Measurements from ENCODE around the gene FBXO22. TPM values are rescaled to one million over a fixed set of nuclear protein-coding genes. Genes with fewer than 3 reads are reported as not detected.

Gene FBXO22
- polyA plus RNA-seq, 1 donor (not counting 4 experiments of a cell fraction or from before 2014, with no cell fraction given): 68.5 TPM

DNA sequence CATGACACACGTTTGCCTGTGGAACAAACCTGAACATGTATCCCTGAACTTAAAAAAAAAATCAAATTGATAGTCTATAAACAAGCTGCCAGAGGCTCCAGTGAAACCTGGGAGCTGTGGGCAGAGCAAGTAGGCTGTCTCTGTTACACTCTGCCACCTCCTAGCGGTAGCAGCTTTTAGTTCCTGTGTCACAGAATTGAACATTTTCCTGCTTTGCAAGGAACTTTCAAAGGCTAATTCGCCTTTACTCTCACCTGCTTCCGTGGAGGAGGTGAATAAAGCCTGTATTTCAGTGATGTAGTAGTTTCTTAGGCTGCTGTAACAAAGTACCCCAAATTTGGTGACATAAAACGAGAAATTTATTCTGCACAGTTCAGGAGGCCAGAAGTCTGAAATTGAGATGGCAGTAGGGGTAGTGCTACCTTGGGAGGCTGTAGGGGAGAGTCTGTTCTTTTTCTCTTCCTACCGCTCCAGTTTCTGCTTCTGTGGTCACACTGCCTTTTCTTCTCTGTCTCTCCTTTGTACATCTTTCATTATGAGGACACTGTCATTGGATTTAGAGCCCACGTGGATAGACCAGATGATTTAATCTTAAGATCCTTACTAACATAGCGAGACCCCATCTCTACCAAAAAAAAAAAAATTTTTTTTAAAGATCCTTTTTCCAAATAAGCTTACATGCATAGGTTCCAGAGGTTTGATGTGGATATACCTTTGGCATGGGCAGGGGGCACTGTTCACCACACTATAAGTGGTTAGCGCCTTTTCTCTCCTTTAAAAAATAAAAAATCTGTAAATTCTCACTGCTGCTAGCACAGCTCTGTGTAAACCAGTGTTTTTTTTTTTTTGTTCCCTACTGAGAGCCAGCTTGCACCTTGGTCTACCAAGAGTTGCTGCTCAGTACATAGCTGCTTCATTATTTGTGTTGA, 25.3 kb downstream of the FBXO22 start:
- H4K20me1 ChIP-seq (ENCODE audit: control insufficient read depth, extremely low read depth, insufficient read depth, low read length): peaks cover 3% of the 10 kb centered on the region
- dilution Hi-C loops (cut with MboI; ENCODE audit: extremely low pct_ligation_motif_present, low sequenced_read_pairs): no loop called here

GRCh38 chr15:75929799-75930565, 26.3 kb downstream of the FBXO22 start:
- DNase-seq (ENCODE audit: low read depth, low spot score): no peak
- Histone ChIP-seq H3K4me1 (ENCODE audit: control insufficient read depth, extremely low read depth, insufficient read depth, low read length) (no peaks in the 10 kb centered on the region), H3K4me2 (ENCODE audit: control insufficient read depth, extremely low read depth, insufficient read depth, low read depth, low read length) (no peak overlapping the region), H3K9me1 (ENCODE audit: control insufficient read depth, extremely low read depth, insufficient read depth, low read length) (peaks cover 8% of the 10 kb centered on the region), H3K9ac (ENCODE audit: control insufficient read depth, extremely low read depth, insufficient read depth, low read length) (no peak overlapping the region), H3K36me3 (ENCODE audit: control insufficient read depth in 2 of 2, extremely low read depth in 1 of 2, insufficient read depth in 2 of 2, low read length in 2 of 2) (peaks cover 10 to 26% of the 10 kb centered on the region in 2 experiments), H3K27ac (ENCODE audit: control insufficient read depth, insufficient read depth, low read length) (no peak overlapping the region), H3K79me2 (ENCODE audit: control insufficient read depth, insufficient read depth, low read length) (peaks cover 39% of the 10 kb centered on the region), H3K27me3 (ENCODE audit: control insufficient read depth, extremely low read depth, insufficient read depth, low read length) (no peaks in the 10 kb centered on the region), H4K20me1 (ENCODE audit: control insufficient read depth, extremely low read depth, insufficient read depth, low read length) (peaks cover 3% of the 10 kb centered on the region), H2AFZ (ENCODE audit: control insufficient read depth, low read length) (no peak overlapping the region), H3K4me3 (ENCODE audit: control insufficient read depth in 2 of 3, extremely low read depth in 1 of 3, insufficient read depth in 2 of 3, low read depth in 1 of 3, low read length in 3 of 3) (no peak overlapping the region), H3K9me3 (ENCODE audit: control insufficient read depth, low read depth, low read length) (no peaks in the 10 kb centered on the region)
- no peak for FAIRE-seq
- TF ChIP-seq, protein P1, sequence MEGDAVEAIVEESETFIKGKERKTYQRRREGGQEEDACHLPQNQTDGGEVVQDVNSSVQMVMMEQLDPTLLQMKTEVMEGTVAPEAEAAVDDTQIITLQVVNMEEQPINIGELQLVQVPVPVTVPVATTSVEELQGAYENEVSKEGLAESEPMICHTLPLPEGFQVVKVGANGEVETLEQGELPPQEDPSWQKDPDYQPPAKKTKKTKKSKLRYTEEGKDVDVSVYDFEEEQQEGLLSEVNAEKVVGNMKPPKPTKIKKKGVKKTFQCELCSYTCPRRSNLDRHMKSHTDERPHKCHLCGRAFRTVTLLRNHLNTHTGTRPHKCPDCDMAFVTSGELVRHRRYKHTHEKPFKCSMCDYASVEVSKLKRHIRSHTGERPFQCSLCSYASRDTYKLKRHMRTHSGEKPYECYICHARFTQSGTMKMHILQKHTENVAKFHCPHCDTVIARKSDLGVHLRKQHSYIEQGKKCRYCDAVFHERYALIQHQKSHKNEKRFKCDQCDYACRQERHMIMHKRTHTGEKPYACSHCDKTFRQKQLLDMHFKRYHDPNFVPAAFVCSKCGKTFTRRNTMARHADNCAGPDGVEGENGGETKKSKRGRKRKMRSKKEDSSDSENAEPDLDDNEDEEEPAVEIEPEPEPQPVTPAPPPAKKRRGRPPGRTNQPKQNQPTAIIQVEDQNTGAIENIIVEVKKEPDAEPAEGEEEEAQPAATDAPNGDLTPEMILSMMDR (optimal IDR thresholded peaks at IDR 0.05 in 1 of 3, IDR thresholded peaks at IDR 0.05 in 1 of 3, conservative IDR thresholded peaks at IDR 0.05 in 1 of 3; ENCODE audit: extremely low read depth in 1 of 3, insufficient read depth in 2 of 3, low read length in 3 of 3): no peak
- no peak for TF ChIP-seq EZH2 (IDR thresholded peaks at IDR 0.05; ENCODE audit: low read length)
- dilution Hi-C loops (cut with MboI; ENCODE audit: extremely low pct_ligation_motif_present, low sequenced_read_pairs): no loop called here

More for the DNA sequence above, 25.3 kb downstream of the FBXO22 start:
- Histone ChIP-seq H3K9me3 (ENCODE audit: control insufficient read depth, low read depth, low read length) (no peaks in the 10 kb centered on the region), H3K4me2 (ENCODE audit: control insufficient read depth, extremely low read depth, insufficient read depth, low read depth, low read length) (no peak overlapping the region), H3K9me1 (ENCODE audit: control insufficient read depth, extremely low read depth, insufficient read depth, low read length) (peaks cover 8% of the 10 kb centered on the region), H3K27ac (ENCODE audit: control insufficient read depth, insufficient read depth, low read length) (no peak overlapping the region), H2AFZ (ENCODE audit: control insufficient read depth, low read length) (no peak overlapping the region), H3K27me3 (ENCODE audit: control insufficient read depth, extremely low read depth, insufficient read depth, low read length) (no peaks in the 10 kb centered on the region), H3K9ac (ENCODE audit: control insufficient read depth, extremely low read depth, insufficient read depth, low read length) (no peak overlapping the region), H3K4me3 (ENCODE audit: control insufficient read depth in 2 of 3, extremely low read depth in 1 of 3, insufficient read depth in 2 of 3, low read depth in 1 of 3, low read length in 3 of 3) (no peak overlapping the region), H3K36me3 (ENCODE audit: control insufficient read depth in 2 of 2, extremely low read depth in 1 of 2, insufficient read depth in 2 of 2, low read length in 2 of 2) (peaks cover 7 to 22% of the 10 kb centered on the region in 2 experiments), H3K79me2 (ENCODE audit: control insufficient read depth, insufficient read depth, low read length) (peaks cover 47% of the 10 kb centered on the region), H3K4me1 (ENCODE audit: control insufficient read depth, extremely low read depth, insufficient read depth, low read length) (peaks cover 7% of the 10 kb centered on the region)
- DNase-seq (ENCODE audit: low read depth, low spot score) (no peak), FAIRE-seq (peak; percentile 17)
- TF ChIP-seq, protein P1 (optimal IDR thresholded peaks at IDR 0.05 in 1 of 3, IDR thresholded peaks at IDR 0.05 in 1 of 3, conservative IDR thresholded peaks at IDR 0.05 in 1 of 3; ENCODE audit: extremely low read depth in 1 of 3, insufficient read depth in 2 of 3, low read length in 3 of 3): peak; percentile 31 to 60 (median 34)
- TF ChIP-seq EZH2 (IDR thresholded peaks at IDR 0.05; ENCODE audit: low read length): no peak

All from keratinocyte (primary cell).